ENCODE data around the gene CES3.
A peak's percentile ranks its signal among the peaks of the same experiment; 100 is the strongest.

The CES3 gene, protein sequence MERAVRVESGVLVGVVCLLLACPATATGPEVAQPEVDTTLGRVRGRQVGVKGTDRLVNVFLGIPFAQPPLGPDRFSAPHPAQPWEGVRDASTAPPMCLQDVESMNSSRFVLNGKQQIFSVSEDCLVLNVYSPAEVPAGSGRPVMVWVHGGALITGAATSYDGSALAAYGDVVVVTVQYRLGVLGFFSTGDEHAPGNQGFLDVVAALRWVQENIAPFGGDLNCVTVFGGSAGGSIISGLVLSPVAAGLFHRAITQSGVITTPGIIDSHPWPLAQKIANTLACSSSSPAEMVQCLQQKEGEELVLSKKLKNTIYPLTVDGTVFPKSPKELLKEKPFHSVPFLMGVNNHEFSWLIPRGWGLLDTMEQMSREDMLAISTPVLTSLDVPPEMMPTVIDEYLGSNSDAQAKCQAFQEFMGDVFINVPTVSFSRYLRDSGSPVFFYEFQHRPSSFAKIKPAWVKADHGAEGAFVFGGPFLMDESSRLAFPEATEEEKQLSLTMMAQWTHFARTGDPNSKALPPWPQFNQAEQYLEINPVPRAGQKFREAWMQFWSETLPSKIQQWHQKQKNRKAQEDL

DNA sequence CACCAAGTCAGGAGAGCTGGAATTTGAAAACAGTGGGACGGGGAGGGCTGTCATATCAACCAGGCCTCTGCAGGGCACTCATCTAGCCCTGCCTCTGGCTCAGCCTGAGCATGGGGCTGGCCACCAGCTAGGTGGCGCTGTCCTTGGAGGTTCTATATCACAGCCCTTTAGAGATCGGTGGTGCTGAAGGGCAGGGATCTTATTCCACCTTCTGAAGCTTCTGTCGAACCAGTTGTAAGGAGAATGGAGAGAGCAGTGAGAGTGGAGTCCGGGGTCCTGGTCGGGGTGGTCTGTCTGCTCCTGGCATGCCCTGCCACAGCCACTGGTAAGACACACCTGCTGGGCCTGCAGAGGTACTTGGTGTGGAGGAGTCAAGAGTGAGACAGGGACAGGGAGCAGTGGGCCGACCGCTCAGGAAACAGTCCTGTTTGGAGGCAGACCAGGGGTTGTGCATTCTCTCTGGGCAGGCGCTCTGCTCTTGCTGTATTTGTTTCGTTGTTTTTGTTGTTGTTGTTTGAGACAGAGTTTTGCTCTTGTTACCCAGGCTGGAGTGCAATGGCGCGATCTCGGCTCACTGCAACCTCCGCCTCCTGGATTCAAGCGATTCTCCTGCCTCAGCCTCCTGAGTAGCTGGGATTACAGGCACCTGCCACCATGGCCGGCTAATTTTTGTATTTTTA is at the start of gene CES3:
CES3 (plus strand) TSS at position 202 of the 680 bp plus-strand sequence; CDS start at position 244, 42 bp downstream.
- peak; percentile 32 to 63 for DNase-seq (ENCODE audit: low read depth in 2 of 2)

DNA sequence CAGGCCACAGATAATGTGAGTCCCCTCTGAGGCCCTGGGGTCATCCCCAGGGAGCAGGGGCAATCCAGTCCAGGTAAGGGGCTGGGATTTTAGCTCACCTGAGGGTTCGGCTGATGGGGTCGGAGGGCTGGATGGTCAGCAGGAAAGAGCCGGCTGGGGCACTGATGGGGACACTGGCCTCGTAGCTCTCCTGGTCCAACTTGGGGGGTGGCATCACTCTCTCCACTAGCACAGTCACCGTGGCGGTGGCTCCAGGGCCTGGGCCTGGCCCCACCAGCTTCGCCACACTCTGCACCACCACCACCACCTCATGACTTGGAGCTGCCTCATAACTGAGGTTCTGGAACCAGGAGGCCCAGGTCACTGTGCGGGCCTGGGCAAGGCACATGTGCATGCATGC is 49.3 kb upstream of the CES3 start:
- no peak for DNase-seq (ENCODE audit: low read depth in 2 of 2)

DNA sequence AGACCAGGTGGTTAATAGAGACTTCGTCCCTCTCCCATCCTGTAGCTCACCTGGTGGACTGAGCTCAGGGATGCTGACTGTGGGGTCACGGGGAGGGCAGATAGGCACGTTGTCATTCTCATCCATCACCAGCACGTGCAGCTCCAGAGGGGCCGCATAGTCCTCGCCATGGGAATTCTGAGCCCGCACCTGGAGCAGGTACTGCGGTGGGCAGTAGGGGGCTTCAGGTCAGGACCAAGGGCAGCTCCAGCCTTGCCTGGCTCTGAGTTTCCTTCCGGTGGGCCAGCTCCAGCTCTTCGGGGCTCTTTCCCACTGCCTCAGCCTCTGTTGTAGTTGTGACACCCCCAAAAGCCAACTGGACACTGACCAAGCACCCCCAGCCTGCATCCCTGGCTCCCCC is 48.0 kb upstream of the CES3 start:
- no peak for DNase-seq (ENCODE audit: low read depth in 2 of 2)

DNA sequence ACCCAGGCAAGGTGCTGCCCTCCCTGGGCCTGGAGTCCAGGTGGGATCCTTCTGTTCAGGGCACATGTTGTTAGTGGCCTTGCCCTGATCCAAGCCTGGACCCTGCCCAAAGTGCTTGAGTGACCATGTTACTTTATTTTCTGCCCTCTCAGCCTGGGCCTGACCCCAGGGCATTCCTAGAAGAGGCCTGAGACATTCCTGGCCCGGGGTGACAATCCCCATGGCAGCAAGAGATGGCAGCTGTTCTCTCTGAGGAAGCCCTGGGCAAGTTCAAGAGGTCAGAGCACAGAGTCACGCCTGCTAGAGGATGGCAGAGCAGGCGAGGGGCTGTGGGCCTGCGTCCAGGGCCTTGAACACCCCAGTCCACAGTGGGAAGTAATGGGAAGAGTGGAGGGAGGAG is 47.4 kb upstream of the CES3 start:
- no peak for DNase-seq (ENCODE audit: low read depth in 2 of 2)

DNA sequence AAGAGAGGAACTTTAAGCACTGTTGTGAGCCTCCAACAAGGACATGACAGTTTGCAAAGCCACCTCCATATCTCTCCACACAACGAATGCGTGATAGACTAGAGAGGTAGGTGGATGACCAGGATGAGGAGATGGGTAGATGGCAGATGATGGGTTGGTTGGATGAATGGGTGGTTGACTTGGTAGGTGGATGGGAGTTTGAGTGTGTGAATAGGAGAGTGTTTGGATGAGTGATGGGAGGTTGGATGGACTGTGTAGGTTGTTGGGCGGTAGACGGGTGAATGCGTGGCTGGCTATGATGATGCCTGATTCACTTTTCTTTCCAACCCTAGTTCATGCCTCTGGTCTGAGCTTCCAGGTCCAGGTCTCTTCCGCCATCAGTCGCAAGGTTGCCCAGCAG is 46.5 kb upstream of the CES3 start:
- DNase-seq (ENCODE audit: low read depth in 2 of 2): no peak

- DNase-seq (ENCODE audit: low read depth in 2 of 2): no peak
Measured at GRCh38 chr16:66915041-66915440, 46.0 kb upstream of the CES3 start.

GRCh38 chr16:66916518-66916917 is 44.5 kb upstream of the CES3 start:
- no peak for DNase-seq (ENCODE audit: low read depth in 2 of 2)

DNA sequence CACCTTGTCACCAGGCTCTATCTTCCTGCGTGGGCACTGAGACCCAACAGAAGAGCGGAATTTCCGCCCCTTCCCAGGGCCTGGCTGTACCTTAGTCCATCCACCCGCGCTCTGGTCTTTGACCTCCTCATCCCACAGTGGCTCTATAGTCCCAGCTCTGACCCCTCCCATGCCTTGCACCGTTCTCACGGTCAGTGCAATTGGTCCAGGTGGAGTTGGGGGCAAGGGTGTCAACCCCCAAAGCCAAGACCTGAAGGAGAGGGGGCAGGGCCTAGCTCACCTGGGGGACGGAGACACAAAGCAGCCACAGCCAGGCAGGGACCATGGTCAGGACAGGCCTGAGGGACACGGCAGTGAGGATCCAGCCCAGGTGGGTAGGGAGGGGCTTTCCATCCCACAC is 43.3 kb upstream of the CES3 start:
- DNase-seq (ENCODE audit: low read depth in 2 of 2): no peak

DNA sequence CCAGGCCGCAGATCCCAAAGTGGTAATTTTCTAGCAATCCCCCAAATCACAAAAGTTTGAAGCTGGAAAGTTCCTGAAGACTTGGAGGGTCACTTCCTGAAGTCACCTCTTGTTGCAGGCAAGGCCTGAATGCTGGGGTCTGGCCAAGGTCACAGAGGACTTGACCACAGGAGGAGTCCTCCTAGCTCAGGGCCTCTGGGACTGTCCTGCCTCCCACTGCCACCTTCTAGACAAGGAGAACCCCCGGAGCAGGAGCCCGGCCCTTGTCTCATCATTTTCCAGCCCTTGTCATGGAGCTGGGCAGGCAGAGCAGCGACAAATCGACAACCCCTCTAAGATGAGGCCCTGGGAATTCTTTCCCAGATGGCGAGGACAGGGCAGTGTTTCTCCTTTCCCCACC is 42.7 kb upstream of the CES3 start:
- no peak for DNase-seq (ENCODE audit: low read depth in 2 of 2)

DNA sequence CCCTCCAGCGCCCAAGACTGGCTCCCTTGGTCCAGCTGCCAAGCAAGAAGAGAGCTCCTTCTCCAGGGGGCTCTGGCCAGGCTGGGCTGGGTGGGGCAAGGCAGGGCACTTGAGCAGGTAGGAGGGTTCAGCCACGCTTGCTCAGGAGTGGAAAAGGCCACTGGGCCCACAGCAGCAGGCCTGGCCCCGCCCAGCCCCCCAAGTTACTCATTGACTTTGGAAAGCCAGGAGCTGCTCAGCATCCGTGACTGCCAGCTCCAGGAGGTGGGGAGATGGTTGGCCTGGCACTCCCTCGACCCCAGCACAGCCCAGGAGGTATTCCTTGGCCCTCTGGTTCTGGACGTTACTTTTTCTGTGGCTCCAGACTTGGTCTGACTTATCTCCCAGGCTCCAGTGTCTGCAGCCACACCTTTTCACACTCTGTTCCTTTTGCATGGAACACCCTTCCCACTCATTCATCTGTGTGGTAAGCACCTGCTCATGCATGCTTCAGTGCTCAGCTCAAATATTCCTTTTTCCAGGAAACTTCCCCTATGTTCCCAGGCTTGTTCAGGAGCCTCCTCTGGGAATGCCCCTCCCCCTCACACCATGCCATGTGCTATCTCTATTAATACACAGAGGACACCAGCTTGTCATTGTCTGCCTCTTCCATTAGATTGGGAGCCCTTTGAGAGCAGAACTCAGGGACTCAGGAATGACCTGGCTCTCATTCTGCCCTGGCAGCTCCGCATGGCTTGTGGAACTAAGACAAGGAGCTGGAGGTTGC is 42.1 kb upstream of the CES3 start, which contains the start of gene CDH16:
CDH16 (minus strand) TSS at position 83 of the 766 bp plus-strand sequence. CDS start 820 bp downstream, outside the sequence.
- DNase-seq (ENCODE audit: low read depth in 2 of 2): no peak

DNA sequence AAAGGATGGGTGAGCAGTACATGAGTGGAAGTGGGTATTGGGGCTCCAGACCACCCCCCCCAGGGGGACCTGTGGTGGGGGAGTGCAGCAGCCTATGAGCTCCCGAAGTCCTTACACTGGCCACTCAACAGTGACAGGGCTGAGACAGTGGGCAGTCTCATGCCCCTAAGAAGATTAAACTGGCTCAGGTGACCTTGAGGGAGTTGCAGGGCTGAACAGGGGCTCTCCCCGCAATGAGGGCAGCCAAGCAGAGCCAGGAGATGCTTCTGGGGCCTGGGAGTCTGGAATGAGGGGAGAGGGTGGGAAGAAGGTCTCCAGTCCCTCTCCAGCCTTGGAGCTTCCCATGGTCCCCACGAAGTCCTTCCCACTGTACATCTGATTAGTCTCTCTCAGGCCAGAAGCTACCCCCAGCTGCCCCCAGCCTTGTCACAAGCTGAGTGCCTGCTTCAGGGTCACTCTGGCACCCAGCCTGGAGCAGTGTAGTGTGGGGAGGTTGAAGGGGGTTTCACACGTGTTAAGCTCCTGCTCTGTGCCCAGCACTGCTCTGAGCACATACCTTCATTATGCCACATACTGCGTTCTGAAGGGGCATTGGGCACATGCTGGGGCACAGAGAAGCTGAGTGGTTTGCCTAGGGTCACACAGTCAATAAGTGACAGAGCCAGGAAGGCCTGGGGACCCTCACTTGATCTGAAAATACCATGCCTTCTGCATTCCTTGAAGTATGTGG is 41.3 kb upstream of the CES3 start:
- DNase-seq (ENCODE audit: low read depth in 2 of 2): no peak

DNA sequence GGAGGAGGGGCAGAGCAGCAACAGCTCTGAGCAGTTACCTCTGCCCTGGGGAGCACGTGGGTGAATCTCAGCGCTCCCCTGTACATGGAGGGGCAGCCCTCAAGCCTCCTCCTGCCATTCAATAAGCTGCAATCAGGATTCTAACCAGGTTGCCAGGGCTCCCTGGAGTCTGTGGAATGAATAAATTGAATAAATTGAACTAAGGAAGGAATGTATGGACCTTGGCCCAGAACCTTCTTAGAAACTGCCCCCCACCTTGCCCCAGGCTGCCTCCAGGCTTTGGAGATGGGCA is 40.8 kb upstream of the CES3 start:
- DNase-seq (ENCODE audit: low read depth in 2 of 2): no peak

- no peak for DNase-seq (ENCODE audit: low read depth in 2 of 2)
Measured at GRCh38 chr16:66920924-66921680, 40.0 kb upstream of the CES3 start.

DNA sequence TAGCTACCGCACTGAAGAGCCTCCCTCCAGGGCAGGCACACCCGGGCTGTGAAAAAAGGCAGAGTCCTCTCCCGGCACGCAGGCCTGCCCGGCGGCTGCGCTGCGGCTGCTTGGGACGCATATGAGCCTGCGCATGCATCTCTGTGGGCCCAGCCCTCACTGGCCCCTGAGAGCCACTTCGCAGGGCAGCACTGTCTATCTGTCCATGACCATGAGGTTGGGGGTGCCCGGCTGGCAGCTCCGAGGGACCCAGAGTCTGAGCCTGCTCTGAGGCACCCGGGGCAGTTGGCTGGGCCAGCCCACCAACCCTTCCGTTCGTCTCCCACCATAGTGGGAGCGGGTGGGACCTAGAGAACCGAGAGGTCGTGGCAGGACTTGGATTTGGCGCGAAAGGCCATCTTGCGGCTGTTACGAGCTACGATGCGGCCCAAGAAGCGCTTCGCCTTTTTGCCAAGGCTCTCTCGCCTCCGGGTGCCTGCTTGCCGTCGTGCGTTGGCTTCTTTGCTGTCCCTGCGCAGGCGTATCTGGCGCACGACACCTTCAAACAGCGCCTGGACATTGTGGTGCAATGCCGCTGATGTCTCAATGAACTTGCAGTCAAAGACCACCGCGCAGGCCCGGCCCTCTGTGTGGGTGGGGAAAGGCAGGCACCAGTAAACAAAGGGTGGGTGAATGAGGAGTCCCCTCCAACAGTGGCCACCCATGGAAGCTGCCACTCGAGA is 39.2 kb upstream of the CES3 start:
- DNase-seq (ENCODE audit: low read depth in 2 of 2): no peak

DNA sequence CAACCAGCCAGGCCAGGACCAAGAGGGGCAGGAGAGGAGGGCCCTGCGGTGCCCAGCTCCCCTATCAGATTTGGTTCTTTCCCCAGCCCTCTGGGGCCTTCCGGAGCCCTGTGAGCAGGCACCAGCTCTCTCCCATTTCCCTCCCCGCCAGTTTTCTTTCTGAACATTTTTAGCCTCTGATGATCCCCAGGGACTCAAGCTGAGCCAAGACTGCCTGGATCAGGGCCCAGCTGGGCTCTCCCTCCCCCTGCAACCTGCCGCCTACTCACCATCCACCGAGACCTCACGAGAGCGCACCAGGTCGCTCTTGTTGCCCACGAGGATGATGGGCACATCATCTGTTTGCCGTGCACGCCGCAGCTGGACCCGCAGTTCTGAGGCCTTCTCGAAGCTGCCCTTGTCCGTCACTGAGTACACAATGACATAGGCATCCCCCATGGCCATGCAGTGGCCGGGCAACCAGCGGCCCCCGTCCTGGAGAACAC is 37.8 kb upstream of the CES3 start:
- no peak for DNase-seq (ENCODE audit: low read depth in 2 of 2)

- DNase-seq (ENCODE audit: low read depth in 2 of 2): no peak
Measured at GRCh38 chr16:66923866-66924265, 37.2 kb upstream of the CES3 start.

DNA sequence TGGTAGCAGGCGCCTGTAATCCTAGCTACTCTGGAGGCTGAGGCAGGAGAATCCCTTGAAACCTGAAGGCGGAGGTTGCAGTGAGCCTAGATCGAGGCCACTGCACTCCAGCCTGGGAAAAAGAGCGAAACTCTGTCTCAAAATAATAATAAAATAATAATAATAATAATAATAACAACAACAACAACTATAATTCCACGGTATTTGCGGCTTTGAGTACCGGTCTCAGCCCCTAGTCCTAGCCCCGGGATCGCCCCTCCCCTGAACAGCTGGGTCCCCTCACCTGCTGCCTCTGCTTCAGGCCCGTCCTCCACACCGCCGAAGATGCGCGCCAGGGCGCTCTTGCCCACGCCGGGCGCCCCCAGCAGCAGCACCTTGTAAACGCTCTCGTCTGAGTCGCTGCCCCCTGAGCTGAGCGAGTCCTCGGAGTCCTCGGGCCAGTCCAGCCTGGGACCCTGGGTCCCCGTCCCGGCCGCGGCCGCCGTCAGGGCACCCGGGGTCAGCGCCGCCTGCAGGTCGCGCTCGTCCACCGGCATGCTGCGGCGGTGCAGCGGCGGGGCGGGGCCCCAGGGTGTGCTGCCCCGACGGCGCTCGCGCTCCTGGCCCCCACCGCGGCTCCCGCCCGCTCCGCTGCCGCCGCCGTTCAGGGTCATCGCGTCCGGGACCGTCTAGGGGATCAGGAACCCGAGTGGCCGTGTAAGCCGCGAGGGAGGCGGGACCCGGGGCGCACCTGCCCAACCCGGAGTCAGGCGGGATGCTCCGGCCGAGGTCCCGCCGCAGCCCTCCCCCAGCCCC is 36.3 kb upstream of the CES3 start:
- DNase-seq (ENCODE audit: low read depth in 2 of 2): no peak

DNA sequence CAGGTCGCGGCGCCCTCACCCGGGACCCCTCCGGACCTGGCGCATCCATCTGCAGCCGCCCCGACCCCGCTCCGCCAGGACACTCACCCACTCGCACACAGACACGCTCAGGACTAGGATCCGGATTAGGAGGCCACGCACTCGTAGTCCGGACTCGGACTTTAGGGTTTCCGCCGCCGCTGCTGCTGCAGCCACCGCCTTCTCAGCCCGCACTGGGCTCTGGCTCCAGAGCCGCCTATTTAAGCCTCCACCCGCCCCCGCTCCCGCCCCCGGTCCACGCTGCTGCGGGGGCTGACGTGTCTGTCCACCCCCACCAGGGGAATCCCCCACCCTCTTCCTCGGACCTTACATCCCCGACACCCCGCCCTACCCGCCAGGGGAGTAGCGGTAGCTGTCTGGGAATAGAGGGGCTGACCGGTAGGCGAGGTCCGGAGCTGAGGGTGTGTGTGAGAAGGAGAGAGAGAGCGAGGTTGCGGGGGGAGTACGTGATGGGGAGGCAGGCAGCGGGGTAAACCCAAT is 35.7 kb upstream of the CES3 start, which contains the start of gene RRAD:
RRAD (minus strand) TSS at position 214 of the 519 bp plus-strand sequence. CDS start 356 bp downstream, outside the sequence.
- DNase-seq (ENCODE audit: low read depth in 2 of 2): no peak
